ENCODE measurements around the gene STATH. TPM values are rescaled to one million over a fixed set of nuclear protein-coding genes. Genes with fewer than 3 reads are reported as not detected.

Gene STATH
- total RNA-seq, 1 donor: not detected

Other genes with a start within 250 kb of the STATH start
- gene SULT1B1, start 235.3 kb upstream of the STATH start, total RNA-seq: 0.27 TPM
- not detected for gene SULT1E1, start 135.8 kb upstream of the STATH start, total RNA-seq
- gene CSN1S1, start 64.9 kb upstream of the STATH start, total RNA-seq: not detected
- gene CSN2, start 30.2 kb upstream of the STATH start, total RNA-seq: not detected
- gene HTN3, start 32.5 kb downstream of the STATH start, total RNA-seq: not detected
- not detected for gene HTN1, start 54.5 kb downstream of the STATH start, total RNA-seq
- gene PRR27, start 158.3 kb downstream of the STATH start, total RNA-seq: under 0.01 TPM
- not detected for gene ODAM, start 199.8 kb downstream of the STATH start, total RNA-seq
- not detected for gene FDCSP, start 230.2 kb downstream of the STATH start, total RNA-seq
- gene CSN3, start 246.6 kb downstream of the STATH start, total RNA-seq: not detected

Measured in hematopoietic multipotent progenitor cell (in vitro differentiated cells).